ENCODE results near the gene CDH4.

Gene CDH4

GRCh38 chr20:61861054-61861841 is 609.2 kb downstream of the CDH4 start:
- no peaks in the 10 kb centered on the region for H3K36me3 ChIP-seq (ENCODE audit: control insufficient read depth, insufficient read depth, low read length)
- no peak overlapping the region for H3K27ac ChIP-seq (ENCODE audit: low read depth, low read length)
- no peaks in the 10 kb centered on the region for H3K27me3 ChIP-seq (ENCODE audit: insufficient read depth, low read length, poor library complexity)
- no peak overlapping the region for H2BK5ac ChIP-seq (ENCODE audit: low read length)
- no peak overlapping the region for H3K4me2 ChIP-seq (ENCODE audit: low read length)
- no peak overlapping the region for H3K23ac ChIP-seq (ENCODE audit: low read length)
- no peak overlapping the region for H3K18ac ChIP-seq (ENCODE audit: low read length)
- H2AK5ac ChIP-seq (ENCODE audit: low read length), result no peak overlapping the region
- H3K79me2 ChIP-seq (ENCODE audit: control insufficient read depth, insufficient read depth, low read length), result no peaks in the 10 kb centered on the region
- H4K5ac ChIP-seq (ENCODE audit: low read length), result no peak overlapping the region
- H4K8ac ChIP-seq (ENCODE audit: low read depth, low read length), result no peak overlapping the region
- H3K9ac ChIP-seq (ENCODE audit: low read length), result no peak overlapping the region
- no CpG with 5 or more reads among the region's 33 CpGs for WGBS (ENCODE audit: extremely low coverage, insufficient coverage, low lambda C conversion rate)
- H3K4me1 ChIP-seq (ENCODE audit: control insufficient read depth, low read depth, low read length), result no peaks in the 10 kb centered on the region
- no peak overlapping the region for H3K4me3 ChIP-seq (ENCODE audit: low read length)
- no peaks in the 10 kb centered on the region for H3K79me1 ChIP-seq (ENCODE audit: low read length)
- H2BK15ac ChIP-seq (replicated peaks; ENCODE audit: low read depth), result no peak overlapping the region
- H2BK120ac ChIP-seq (ENCODE audit: low read depth, low read length), result no peak overlapping the region
- DNase-seq, result no peak
- no peak overlapping the region for H3K56ac ChIP-seq (ENCODE audit: low read length)
- no peak overlapping the region for H3K4ac ChIP-seq (ENCODE audit: low read depth, low read length)

GRCh38 chr20:61861858-61862257 is 609.8 kb downstream of the CDH4 start:
- Histone ChIP-seq H3K18ac (ENCODE audit: low read length) (no peak overlapping the region), H3K36me3 (ENCODE audit: control insufficient read depth, insufficient read depth, low read length) (no peaks in the 10 kb centered on the region), H3K23ac (ENCODE audit: low read length) (no peak overlapping the region), H2BK120ac (ENCODE audit: low read depth, low read length) (no peak overlapping the region), H3K4me2 (ENCODE audit: low read length) (no peak overlapping the region), H3K79me1 (ENCODE audit: low read length) (no peaks in the 10 kb centered on the region), H3K9ac (ENCODE audit: low read length) (no peak overlapping the region), H2BK15ac (replicated peaks; ENCODE audit: low read depth) (no peak overlapping the region), H3K4me3 (ENCODE audit: low read length) (no peak overlapping the region), H4K8ac (ENCODE audit: low read depth, low read length) (no peak overlapping the region), H3K4ac (ENCODE audit: low read depth, low read length) (no peak overlapping the region), H4K5ac (ENCODE audit: low read length) (no peak overlapping the region), H3K27me3 (ENCODE audit: insufficient read depth, low read length, poor library complexity) (no peaks in the 10 kb centered on the region), H3K4me1 (ENCODE audit: control insufficient read depth, low read depth, low read length) (no peaks in the 10 kb centered on the region), H3K27ac (ENCODE audit: low read depth, low read length) (no peak overlapping the region), H2AK5ac (ENCODE audit: low read length) (no peak overlapping the region), H3K56ac (ENCODE audit: low read length) (no peak overlapping the region), H3K79me2 (ENCODE audit: control insufficient read depth, insufficient read depth, low read length) (no peaks in the 10 kb centered on the region), H2BK5ac (ENCODE audit: low read length) (no peak overlapping the region)
- DNase-seq, result no peak
- no CpG with 5 or more reads among the region's 15 CpGs for WGBS (ENCODE audit: extremely low coverage, insufficient coverage, low lambda C conversion rate)

- no CpG with 5 or more reads among the region's 13 CpGs for WGBS (ENCODE audit: extremely low coverage, insufficient coverage, low lambda C conversion rate)
- Histone ChIP-seq H2AK5ac (ENCODE audit: low read length) (no peak overlapping the region), H3K27ac (ENCODE audit: low read depth, low read length) (no peak overlapping the region), H3K36me3 (ENCODE audit: control insufficient read depth, insufficient read depth, low read length) (no peaks in the 10 kb centered on the region), H3K4ac (ENCODE audit: low read depth, low read length) (no peak overlapping the region), H4K8ac (ENCODE audit: low read depth, low read length) (no peak overlapping the region), H3K18ac (ENCODE audit: low read length) (no peak overlapping the region), H3K79me1 (ENCODE audit: low read length) (no peaks in the 10 kb centered on the region), H2BK5ac (ENCODE audit: low read length) (no peak overlapping the region), H3K4me3 (ENCODE audit: low read length) (no peak overlapping the region), H4K5ac (ENCODE audit: low read length) (no peak overlapping the region), H3K23ac (ENCODE audit: low read length) (no peak overlapping the region), H3K4me1 (ENCODE audit: control insufficient read depth, low read depth, low read length) (no peaks in the 10 kb centered on the region), H3K4me2 (ENCODE audit: low read length) (no peak overlapping the region), H3K56ac (ENCODE audit: low read length) (no peak overlapping the region), H2BK15ac (replicated peaks; ENCODE audit: low read depth) (no peak overlapping the region), H2BK120ac (ENCODE audit: low read depth, low read length) (no peak overlapping the region), H3K27me3 (ENCODE audit: insufficient read depth, low read length, poor library complexity) (no peaks in the 10 kb centered on the region), H3K79me2 (ENCODE audit: control insufficient read depth, insufficient read depth, low read length) (no peaks in the 10 kb centered on the region), H3K9ac (ENCODE audit: low read length) (no peak overlapping the region)
- no peak for DNase-seq
Observed at GRCh38 chr20:61862881-61863280, 610.8 kb downstream of the CDH4 start.

- no peaks in the 10 kb centered on the region for H3K36me3 ChIP-seq (ENCODE audit: control insufficient read depth, insufficient read depth, low read length)
- no peak overlapping the region for H3K4ac ChIP-seq (ENCODE audit: low read depth, low read length)
- H2BK15ac ChIP-seq (replicated peaks; ENCODE audit: low read depth), result no peak overlapping the region
- no peaks in the 10 kb centered on the region for H3K27me3 ChIP-seq (ENCODE audit: insufficient read depth, low read length, poor library complexity)
- no peak overlapping the region for H3K9ac ChIP-seq (ENCODE audit: low read length)
- no peak overlapping the region for H3K56ac ChIP-seq (ENCODE audit: low read length)
- H3K18ac ChIP-seq (ENCODE audit: low read length), result no peak overlapping the region
- no peak overlapping the region for H3K4me2 ChIP-seq (ENCODE audit: low read length)
- H2AK5ac ChIP-seq (ENCODE audit: low read length), result no peak overlapping the region
- no peak overlapping the region for H4K5ac ChIP-seq (ENCODE audit: low read length)
- H3K4me1 ChIP-seq (ENCODE audit: control insufficient read depth, low read depth, low read length), result no peaks in the 10 kb centered on the region
- no peaks in the 10 kb centered on the region for H3K79me1 ChIP-seq (ENCODE audit: low read length)
- no peak overlapping the region for H3K27ac ChIP-seq (ENCODE audit: low read depth, low read length)
- no peak overlapping the region for H2BK120ac ChIP-seq (ENCODE audit: low read depth, low read length)
- no peak overlapping the region for H3K23ac ChIP-seq (ENCODE audit: low read length)
- no peak overlapping the region for H3K4me3 ChIP-seq (ENCODE audit: low read length)
- H3K79me2 ChIP-seq (ENCODE audit: control insufficient read depth, insufficient read depth, low read length), result no peaks in the 10 kb centered on the region
- no peak for DNase-seq
- no peak overlapping the region for H2BK5ac ChIP-seq (ENCODE audit: low read length)
- no peak overlapping the region for H4K8ac ChIP-seq (ENCODE audit: low read depth, low read length)
- WGBS (ENCODE audit: extremely low coverage, insufficient coverage, low lambda C conversion rate), result no CpG with 5 or more reads among the region's 12 CpGs
Observed at GRCh38 chr20:61864481-61864880, 612.4 kb downstream of the CDH4 start.

- H4K5ac ChIP-seq (ENCODE audit: low read length), result no peak overlapping the region
- H3K4me3 ChIP-seq (ENCODE audit: low read length), result no peak overlapping the region
- H4K8ac ChIP-seq (ENCODE audit: low read depth, low read length), result no peak overlapping the region
- DNase-seq, result no peak
- no peak overlapping the region for H3K56ac ChIP-seq (ENCODE audit: low read length)
- no peak overlapping the region for H2BK5ac ChIP-seq (ENCODE audit: low read length)
- H3K23ac ChIP-seq (ENCODE audit: low read length), result no peak overlapping the region
- H3K36me3 ChIP-seq (ENCODE audit: control insufficient read depth, insufficient read depth, low read length), result no peaks in the 10 kb centered on the region
- H3K27me3 ChIP-seq (ENCODE audit: insufficient read depth, low read length, poor library complexity), result no peaks in the 10 kb centered on the region
- H3K27ac ChIP-seq (ENCODE audit: low read depth, low read length), result no peak overlapping the region
- H3K79me2 ChIP-seq (ENCODE audit: control insufficient read depth, insufficient read depth, low read length), result no peaks in the 10 kb centered on the region
- H2AK5ac ChIP-seq (ENCODE audit: low read length), result no peak overlapping the region
- H3K9ac ChIP-seq (ENCODE audit: low read length), result no peak overlapping the region
- no CpG with 5 or more reads among the region's 1 CpG for WGBS (ENCODE audit: extremely low coverage, insufficient coverage, low lambda C conversion rate)
- H3K4ac ChIP-seq (ENCODE audit: low read depth, low read length), result no peak overlapping the region
- H3K4me1 ChIP-seq (ENCODE audit: control insufficient read depth, low read depth, low read length), result no peaks in the 10 kb centered on the region
- H3K18ac ChIP-seq (ENCODE audit: low read length), result no peak overlapping the region
- no peak overlapping the region for H3K4me2 ChIP-seq (ENCODE audit: low read length)
- H3K79me1 ChIP-seq (ENCODE audit: low read length), result no peaks in the 10 kb centered on the region
- no peak overlapping the region for H2BK15ac ChIP-seq (replicated peaks; ENCODE audit: low read depth)
- no peak overlapping the region for H2BK120ac ChIP-seq (ENCODE audit: low read depth, low read length)
Observed at GRCh38 chr20:61865353-61865752, 613.3 kb downstream of the CDH4 start.

GRCh38 chr20:61866165-61866564 is 614.1 kb downstream of the CDH4 start:
- no peak overlapping the region for H4K8ac ChIP-seq (ENCODE audit: low read depth, low read length)
- no CpG with 5 or more reads among the region's 5 CpGs for WGBS (ENCODE audit: extremely low coverage, insufficient coverage, low lambda C conversion rate)
- no peaks in the 10 kb centered on the region for H3K27me3 ChIP-seq (ENCODE audit: insufficient read depth, low read length, poor library complexity)
- DNase-seq, result no peak
- no peak overlapping the region for H2BK120ac ChIP-seq (ENCODE audit: low read depth, low read length)
- no peak overlapping the region for H3K4ac ChIP-seq (ENCODE audit: low read depth, low read length)
- no peak overlapping the region for H3K23ac ChIP-seq (ENCODE audit: low read length)
- no peak overlapping the region for H3K9ac ChIP-seq (ENCODE audit: low read length)
- H3K27ac ChIP-seq (ENCODE audit: low read depth, low read length), result no peak overlapping the region
- no peaks in the 10 kb centered on the region for H3K4me1 ChIP-seq (ENCODE audit: control insufficient read depth, low read depth, low read length)
- H3K4me2 ChIP-seq (ENCODE audit: low read length), result no peak overlapping the region
- H3K4me3 ChIP-seq (ENCODE audit: low read length), result no peak overlapping the region
- H2BK15ac ChIP-seq (replicated peaks; ENCODE audit: low read depth), result no peak overlapping the region
- no peak overlapping the region for H3K56ac ChIP-seq (ENCODE audit: low read length)
- H3K79me2 ChIP-seq (ENCODE audit: control insufficient read depth, insufficient read depth, low read length), result no peaks in the 10 kb centered on the region
- no peaks in the 10 kb centered on the region for H3K36me3 ChIP-seq (ENCODE audit: control insufficient read depth, insufficient read depth, low read length)
- H3K79me1 ChIP-seq (ENCODE audit: low read length), result no peaks in the 10 kb centered on the region
- no peak overlapping the region for H2AK5ac ChIP-seq (ENCODE audit: low read length)
- H2BK5ac ChIP-seq (ENCODE audit: low read length), result no peak overlapping the region
- H4K5ac ChIP-seq (ENCODE audit: low read length), result no peak overlapping the region
- H3K18ac ChIP-seq (ENCODE audit: low read length), result no peak overlapping the region

All from mesendoderm (in vitro differentiated cells).